HuH-7 (cell line): ENCODE measurements around the gene COL4A4.

ENCODE experiments used
- DNase-seq: peaks from one replicate; pipeline ENCODE4 v3.0.0; 2011; ENCODE audit warnings: low spot score

The COL4A4 gene

GRCh38 chr2:226979004-226979403 lies 185.0 kb downstream of the COL4A4 start:
- no peak for DNase-seq

GRCh38 chr2:226978300-226978699 lies 185.7 kb downstream of the COL4A4 start:
- no peak for DNase-seq

GRCh38 chr2:226977775-226978190 lies 186.2 kb downstream of the COL4A4 start:
- DNase-seq = no peak

- DNase-seq = no peak
Measured at GRCh38 chr2:226973816-226974215, 190.2 kb downstream of the COL4A4 start.

GRCh38 chr2:226971770-226972169 lies 192.2 kb downstream of the COL4A4 start:
- DNase-seq = no peak

GRCh38 chr2:226971084-226971483 lies 192.9 kb downstream of the COL4A4 start:
- DNase-seq = no peak

- DNase-seq = no peak
Measured at GRCh38 chr2:226970362-226970761, 193.6 kb downstream of the COL4A4 start.

GRCh38 chr2:226969417-226970080 lies 194.5 kb downstream of the COL4A4 start:
- no peak for DNase-seq

- DNase-seq = no peak
Measured at GRCh38 chr2:226965376-226965775, 198.6 kb downstream of the COL4A4 start.

GRCh38 chr2:226963528-226963927 lies 200.5 kb downstream of the COL4A4 start:
- DNase-seq = no peak

- DNase-seq = no peak
Measured at GRCh38 chr2:226962176-226962773, 201.7 kb downstream of the COL4A4 start.

- DNase-seq = no peak
Measured at GRCh38 chr2:226959418-226959817, 204.6 kb downstream of the COL4A4 start.

- peak; percentile 11 for DNase-seq
Measured at GRCh38 chr2:226956659-226957058, 207.3 kb downstream of the COL4A4 start.

- DNase-seq = no peak
Measured at GRCh38 chr2:226953826-226954225, 210.2 kb downstream of the COL4A4 start.

GRCh38 chr2:226953206-226953605 lies 210.8 kb downstream of the COL4A4 start:
- no peak for DNase-seq
